ENCODE data around the gene NRXN3. TPM values are rescaled to one million over a fixed set of nuclear protein-coding genes. Genes with fewer than 3 reads are reported as not detected.

NRXN3 gene
- total RNA-seq, 1 experiment from 2014 or later: not detected

DNA sequence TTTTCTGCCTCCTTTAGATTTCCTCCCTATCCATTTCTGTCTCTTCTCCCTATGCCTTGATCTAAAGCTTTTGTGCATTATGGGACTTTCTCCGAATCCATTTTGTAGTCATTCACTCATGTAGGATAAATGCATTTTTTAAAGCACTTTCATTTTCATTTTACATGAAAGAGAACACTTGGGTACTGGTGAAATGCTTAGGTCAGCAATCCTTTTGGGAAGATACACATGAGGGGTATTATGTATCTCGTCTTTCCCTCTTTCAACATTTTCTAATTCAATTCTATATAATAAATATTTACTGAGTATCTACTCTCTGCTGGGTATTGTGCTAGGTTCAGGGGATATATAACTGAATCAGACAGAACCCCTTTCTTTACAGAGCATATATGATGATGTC is 577.6 kb downstream of the NRXN3 start:
- intact Hi-C loops (cut with micrococcal nuclease; ENCODE audit: unreplicated experiment) (no loop called here), in situ Hi-C loops (cut with HindIII; ENCODE audit: low pct_unique_long_range_greater_than_20kb, low sequenced_read_pairs) (no loop called here)
- H3K27me3 ChIP-seq (ENCODE audit: control insufficient read depth, insufficient read depth, low read length): no peaks in the 10 kb centered on the region
- ATAC-seq: no peak
- no peaks in the 10 kb centered on the region for H3K9me3 ChIP-seq (ENCODE audit: control insufficient read depth, insufficient read depth, low read depth, low read length)
- no peaks in the 10 kb centered on the region for H3K36me3 ChIP-seq (ENCODE audit: control insufficient read depth, insufficient read depth, low read length)
- H3K27ac ChIP-seq (ENCODE audit: low read length): no peak overlapping the region
- BruUV-seq (replicated peaks): no TSS peak
- ChIA-PET POLR2A (no interaction called here), CTCF (no interaction called here)
- TF ChIP-seq TCF7L2 (IDR thresholded peaks at IDR 0.05; ENCODE audit: low read depth, low read length): no peak
- no peak for TF ChIP-seq SIN3A (IDR thresholded peaks at IDR 0.05; ENCODE audit: borderline replicate concordance, insufficient read depth, low read depth, low read length)
- TF ChIP-seq, protein P1, sequence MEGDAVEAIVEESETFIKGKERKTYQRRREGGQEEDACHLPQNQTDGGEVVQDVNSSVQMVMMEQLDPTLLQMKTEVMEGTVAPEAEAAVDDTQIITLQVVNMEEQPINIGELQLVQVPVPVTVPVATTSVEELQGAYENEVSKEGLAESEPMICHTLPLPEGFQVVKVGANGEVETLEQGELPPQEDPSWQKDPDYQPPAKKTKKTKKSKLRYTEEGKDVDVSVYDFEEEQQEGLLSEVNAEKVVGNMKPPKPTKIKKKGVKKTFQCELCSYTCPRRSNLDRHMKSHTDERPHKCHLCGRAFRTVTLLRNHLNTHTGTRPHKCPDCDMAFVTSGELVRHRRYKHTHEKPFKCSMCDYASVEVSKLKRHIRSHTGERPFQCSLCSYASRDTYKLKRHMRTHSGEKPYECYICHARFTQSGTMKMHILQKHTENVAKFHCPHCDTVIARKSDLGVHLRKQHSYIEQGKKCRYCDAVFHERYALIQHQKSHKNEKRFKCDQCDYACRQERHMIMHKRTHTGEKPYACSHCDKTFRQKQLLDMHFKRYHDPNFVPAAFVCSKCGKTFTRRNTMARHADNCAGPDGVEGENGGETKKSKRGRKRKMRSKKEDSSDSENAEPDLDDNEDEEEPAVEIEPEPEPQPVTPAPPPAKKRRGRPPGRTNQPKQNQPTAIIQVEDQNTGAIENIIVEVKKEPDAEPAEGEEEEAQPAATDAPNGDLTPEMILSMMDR (IDR thresholded peaks at IDR 0.05): no peak
- TF ChIP-seq, protein P2, sequence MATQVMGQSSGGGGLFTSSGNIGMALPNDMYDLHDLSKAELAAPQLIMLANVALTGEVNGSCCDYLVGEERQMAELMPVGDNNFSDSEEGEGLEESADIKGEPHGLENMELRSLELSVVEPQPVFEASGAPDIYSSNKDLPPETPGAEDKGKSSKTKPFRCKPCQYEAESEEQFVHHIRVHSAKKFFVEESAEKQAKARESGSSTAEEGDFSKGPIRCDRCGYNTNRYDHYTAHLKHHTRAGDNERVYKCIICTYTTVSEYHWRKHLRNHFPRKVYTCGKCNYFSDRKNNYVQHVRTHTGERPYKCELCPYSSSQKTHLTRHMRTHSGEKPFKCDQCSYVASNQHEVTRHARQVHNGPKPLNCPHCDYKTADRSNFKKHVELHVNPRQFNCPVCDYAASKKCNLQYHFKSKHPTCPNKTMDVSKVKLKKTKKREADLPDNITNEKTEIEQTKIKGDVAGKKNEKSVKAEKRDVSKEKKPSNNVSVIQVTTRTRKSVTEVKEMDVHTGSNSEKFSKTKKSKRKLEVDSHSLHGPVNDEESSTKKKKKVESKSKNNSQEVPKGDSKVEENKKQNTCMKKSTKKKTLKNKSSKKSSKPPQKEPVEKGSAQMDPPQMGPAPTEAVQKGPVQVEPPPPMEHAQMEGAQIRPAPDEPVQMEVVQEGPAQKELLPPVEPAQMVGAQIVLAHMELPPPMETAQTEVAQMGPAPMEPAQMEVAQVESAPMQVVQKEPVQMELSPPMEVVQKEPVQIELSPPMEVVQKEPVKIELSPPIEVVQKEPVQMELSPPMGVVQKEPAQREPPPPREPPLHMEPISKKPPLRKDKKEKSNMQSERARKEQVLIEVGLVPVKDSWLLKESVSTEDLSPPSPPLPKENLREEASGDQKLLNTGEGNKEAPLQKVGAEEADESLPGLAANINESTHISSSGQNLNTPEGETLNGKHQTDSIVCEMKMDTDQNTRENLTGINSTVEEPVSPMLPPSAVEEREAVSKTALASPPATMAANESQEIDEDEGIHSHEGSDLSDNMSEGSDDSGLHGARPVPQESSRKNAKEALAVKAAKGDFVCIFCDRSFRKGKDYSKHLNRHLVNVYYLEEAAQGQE (IDR thresholded peaks at IDR 0.05; ENCODE audit: insufficient read depth in 1 of 2, low read depth in 2 of 2, low read length in 1 of 2): no peak
- no peak for TF ChIP-seq POLR2AphosphoS5 (IDR thresholded peaks at IDR 0.05; ENCODE audit: low read depth, low read length)
- DNase-seq (ENCODE audit: low read depth, low spot score): no peak
- no peaks in the 10 kb centered on the region for H3K4me1 ChIP-seq (ENCODE audit: control insufficient read depth, insufficient read depth, low read length)
- no peak overlapping the region for H3K4me3 ChIP-seq (ENCODE audit: low read depth in 2 of 2, low read length in 2 of 2)

DNA sequence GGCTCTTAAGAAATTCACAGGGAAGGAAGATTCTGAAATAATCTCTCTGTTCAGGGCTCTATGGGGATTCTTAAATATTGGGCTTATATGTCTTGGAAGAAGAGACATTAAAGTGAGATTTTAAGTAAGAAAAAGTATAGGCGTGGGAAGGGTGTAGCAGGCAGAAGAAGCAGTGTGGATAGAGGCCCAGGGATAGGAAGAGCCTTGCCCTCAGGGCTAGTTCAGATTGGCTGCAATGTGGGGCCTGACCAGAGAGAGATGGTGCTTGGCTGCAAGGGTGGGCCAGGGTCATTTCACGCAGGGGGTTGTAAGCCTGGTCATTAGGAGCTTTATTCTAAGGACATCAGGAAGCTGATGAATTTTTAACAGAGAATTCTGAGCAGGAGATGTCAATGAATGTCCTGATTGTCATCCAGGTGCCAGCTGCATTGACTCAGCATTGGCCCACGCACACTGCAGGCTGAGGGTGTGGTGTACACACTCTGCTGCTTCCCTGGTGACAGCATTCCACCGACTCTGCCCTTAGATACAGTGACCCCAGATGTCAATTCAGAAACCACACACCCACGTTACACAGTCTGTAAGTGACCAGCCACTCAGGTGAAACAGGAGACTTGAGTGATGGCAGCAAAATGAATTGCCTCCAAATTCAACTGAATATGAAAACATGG is 582.5 kb downstream of the NRXN3 start:
- no TSS peak for BruUV-seq (replicated peaks)
- in situ Hi-C loops (cut with HindIII; ENCODE audit: low pct_unique_long_range_greater_than_20kb, low sequenced_read_pairs) (no loop called here), intact Hi-C loops (cut with micrococcal nuclease; ENCODE audit: unreplicated experiment) (no loop called here)
- POLR2A ChIA-PET: no interaction called here
- ATAC-seq: no peak
- CTCF ChIA-PET: no interaction called here
- Histone ChIP-seq H3K9me3 (ENCODE audit: control insufficient read depth, insufficient read depth, low read depth, low read length) (no peaks in the 10 kb centered on the region), H3K27me3 (ENCODE audit: control insufficient read depth, insufficient read depth, low read length) (no peaks in the 10 kb centered on the region), H3K4me1 (ENCODE audit: control insufficient read depth, insufficient read depth, low read length) (no peaks in the 10 kb centered on the region), H3K4me3 (ENCODE audit: low read depth in 2 of 2, low read length in 2 of 2) (no peak overlapping the region), H3K36me3 (ENCODE audit: control insufficient read depth, insufficient read depth, low read length) (no peaks in the 10 kb centered on the region), H3K27ac (ENCODE audit: low read length) (no peak overlapping the region)
- DNase-seq (ENCODE audit: low read depth, low spot score): no peak
- TF ChIP-seq POLR2AphosphoS5 (IDR thresholded peaks at IDR 0.05; ENCODE audit: low read depth, low read length) (no peak), TCF7L2 (IDR thresholded peaks at IDR 0.05; ENCODE audit: low read depth, low read length) (no peak)
- TF ChIP-seq, protein P2 (IDR thresholded peaks at IDR 0.05; ENCODE audit: insufficient read depth in 1 of 2, low read depth in 2 of 2, low read length in 1 of 2): no peak
- TF ChIP-seq, protein P1 (IDR thresholded peaks at IDR 0.05): no peak

Data from Panc1 (cell line).